Measurements from ENCODE around the gene SYNGR1.

SYNGR1 gene, protein sequence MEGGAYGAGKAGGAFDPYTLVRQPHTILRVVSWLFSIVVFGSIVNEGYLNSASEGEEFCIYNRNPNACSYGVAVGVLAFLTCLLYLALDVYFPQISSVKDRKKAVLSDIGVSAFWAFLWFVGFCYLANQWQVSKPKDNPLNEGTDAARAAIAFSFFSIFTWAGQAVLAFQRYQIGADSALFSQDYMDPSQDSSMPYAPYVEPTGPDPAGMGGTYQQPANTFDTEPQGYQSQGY

DNA sequence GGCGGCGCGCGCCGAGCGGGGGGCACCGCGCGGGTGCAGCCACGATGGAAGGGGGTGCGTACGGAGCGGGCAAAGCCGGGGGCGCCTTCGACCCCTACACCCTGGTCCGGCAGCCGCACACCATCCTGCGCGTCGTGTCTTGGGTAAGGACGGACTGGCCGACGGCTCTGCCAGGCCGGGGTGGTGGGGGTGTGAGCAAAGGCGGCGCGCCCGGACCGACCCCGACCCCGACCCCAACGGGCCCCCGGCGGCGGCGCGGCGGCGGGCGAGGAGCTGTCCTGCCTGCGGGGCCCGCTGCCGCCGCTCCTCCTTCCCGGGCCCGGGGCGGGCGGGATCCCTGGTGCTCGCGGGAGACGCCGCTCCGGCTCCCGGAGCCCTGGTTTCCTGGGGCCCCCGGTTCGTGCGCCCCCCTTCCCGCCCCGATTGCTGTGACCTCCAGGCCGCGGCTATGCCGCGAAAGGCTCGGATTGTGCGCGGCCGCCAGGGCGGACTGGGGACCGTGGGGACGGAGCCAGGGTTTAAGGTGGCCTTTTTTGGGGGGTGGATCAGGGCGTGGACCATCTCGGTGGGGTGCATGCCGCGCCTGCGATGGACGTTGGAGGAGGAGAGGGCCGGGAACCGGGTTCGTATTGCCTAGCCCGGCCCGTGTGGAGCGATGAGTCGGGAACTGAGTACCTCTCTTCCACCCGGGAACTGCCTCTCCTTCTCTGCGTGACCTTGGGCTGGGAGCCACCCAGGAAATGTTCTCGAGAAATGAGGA lies at the start of gene SYNGR1:
Gene SYNGR1, plus strand, starts transcription at position 25 of the 760 bp plus-strand sequence. Its CDS starts 20 bp downstream, at position 45.
- TF ChIP-seq, protein P1, sequence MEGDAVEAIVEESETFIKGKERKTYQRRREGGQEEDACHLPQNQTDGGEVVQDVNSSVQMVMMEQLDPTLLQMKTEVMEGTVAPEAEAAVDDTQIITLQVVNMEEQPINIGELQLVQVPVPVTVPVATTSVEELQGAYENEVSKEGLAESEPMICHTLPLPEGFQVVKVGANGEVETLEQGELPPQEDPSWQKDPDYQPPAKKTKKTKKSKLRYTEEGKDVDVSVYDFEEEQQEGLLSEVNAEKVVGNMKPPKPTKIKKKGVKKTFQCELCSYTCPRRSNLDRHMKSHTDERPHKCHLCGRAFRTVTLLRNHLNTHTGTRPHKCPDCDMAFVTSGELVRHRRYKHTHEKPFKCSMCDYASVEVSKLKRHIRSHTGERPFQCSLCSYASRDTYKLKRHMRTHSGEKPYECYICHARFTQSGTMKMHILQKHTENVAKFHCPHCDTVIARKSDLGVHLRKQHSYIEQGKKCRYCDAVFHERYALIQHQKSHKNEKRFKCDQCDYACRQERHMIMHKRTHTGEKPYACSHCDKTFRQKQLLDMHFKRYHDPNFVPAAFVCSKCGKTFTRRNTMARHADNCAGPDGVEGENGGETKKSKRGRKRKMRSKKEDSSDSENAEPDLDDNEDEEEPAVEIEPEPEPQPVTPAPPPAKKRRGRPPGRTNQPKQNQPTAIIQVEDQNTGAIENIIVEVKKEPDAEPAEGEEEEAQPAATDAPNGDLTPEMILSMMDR (IDR thresholded peaks at IDR 0.05; ENCODE audit: unreplicated experiment in 3 of 3): no peak
- Mint-ChIP-seq H3K27ac (peak within 1 kb of the TSS; percentile 62 to 92 (median 76)), H3K36me3 (ENCODE audit: low read depth) (no peaks in the 10 kb centered on the region), H3K9me3 (no peaks in the 10 kb centered on the region), H3K4me3 (peak within 1 kb of the TSS; percentile 88 to 93 (median 91)), H3K4me1 (peaks cover 11% of the 10 kb centered on the region), H3K27me3 (ENCODE audit: low read depth) (no peaks in the 10 kb centered on the region)

DNA sequence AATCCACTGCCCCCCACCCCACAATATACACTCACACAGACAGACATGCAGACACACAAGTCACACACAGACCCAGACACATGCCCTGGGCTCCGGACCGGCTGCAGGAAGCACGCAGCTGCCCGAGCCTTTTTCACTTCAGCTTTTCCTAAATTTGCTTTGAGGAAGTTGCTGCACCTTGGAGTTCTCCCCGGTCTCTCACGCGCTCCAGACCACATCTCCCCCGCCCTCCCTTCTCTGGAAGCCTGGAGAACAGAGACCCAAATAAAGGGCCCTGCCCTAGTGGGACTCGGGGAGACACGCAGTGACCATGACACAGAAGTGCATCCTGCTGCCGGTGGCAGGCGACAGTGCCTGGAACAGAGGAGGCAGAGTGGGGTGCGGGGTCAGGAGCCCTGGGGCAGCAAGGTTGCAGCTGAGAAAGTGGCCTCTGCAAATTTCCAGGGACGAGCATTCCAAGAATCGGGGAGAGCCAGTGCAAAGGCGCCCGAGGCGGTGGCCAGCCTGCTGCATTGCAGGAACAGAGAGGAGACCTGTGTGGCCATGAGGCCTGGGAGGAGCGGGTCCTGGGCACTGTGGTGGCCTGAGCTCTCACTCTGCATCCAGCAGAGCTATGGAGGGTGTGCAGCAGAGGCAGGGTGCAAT lies 49.5 kb upstream of the SYNGR1 start:
- TF ChIP-seq, protein P1 (IDR thresholded peaks at IDR 0.05; ENCODE audit: unreplicated experiment in 3 of 3): no peak
- no peaks in the 10 kb centered on the region for H3K36me3 Mint-ChIP-seq (ENCODE audit: low read depth)
- H3K9me3 Mint-ChIP-seq: no peaks in the 10 kb centered on the region
- H3K4me1 Mint-ChIP-seq: peaks cover 28% of the 10 kb centered on the region
- H3K4me3 Mint-ChIP-seq: no peak overlapping the region
- peak overlapping the region; percentile 55 to 66 (median 59) for H3K27ac Mint-ChIP-seq
- peaks cover 13% of the 10 kb centered on the region for H3K27me3 Mint-ChIP-seq (ENCODE audit: low read depth)

DNA sequence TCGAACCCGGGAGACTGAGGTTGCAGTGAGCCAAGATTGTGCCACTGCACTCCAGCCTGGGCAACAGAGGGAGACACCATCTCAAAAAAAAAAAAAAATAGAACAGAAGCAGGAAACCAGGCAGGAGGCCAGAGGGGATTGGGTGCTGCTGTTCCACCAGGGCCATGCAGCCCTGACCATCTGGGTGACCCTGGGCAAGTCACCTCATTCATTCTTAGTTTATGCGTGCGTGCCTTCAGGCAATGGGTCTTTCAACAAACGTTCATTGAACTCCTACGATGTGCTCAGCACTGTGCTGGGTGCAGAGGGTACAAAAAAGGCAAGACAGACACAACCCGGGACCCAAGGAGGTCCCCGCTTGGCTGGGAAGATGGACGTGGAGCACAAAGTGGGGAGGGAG lies 48.7 kb upstream of the SYNGR1 start:
- Mint-ChIP-seq H3K36me3 (ENCODE audit: low read depth) (no peaks in the 10 kb centered on the region), H3K9me3 (no peaks in the 10 kb centered on the region), H3K27ac (no peak overlapping the region), H3K4me3 (no peak overlapping the region), H3K27me3 (ENCODE audit: low read depth) (peaks cover 13% of the 10 kb centered on the region), H3K4me1 (peaks cover 24% of the 10 kb centered on the region)
- TF ChIP-seq, protein P1 (IDR thresholded peaks at IDR 0.05; ENCODE audit: unreplicated experiment in 3 of 3): no peak

DNA sequence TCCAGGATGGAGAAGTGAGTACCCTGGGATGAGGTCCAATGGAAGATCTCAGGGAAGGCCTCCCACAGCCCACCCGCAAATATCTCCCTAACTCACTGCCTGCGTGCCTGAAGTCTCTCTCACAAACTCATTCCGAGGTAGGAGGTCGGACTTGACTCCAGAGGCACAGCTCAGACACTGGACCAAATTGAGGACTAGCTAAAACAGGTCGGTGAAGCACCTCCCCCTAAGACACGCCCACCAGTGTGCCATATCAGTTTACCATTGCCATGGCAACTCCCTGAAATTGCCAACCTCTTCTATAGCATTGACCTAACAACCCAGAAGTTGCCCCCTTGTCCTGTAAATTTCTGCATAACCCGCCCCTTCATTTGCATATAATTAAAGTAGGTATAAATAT lies 47.9 kb upstream of the SYNGR1 start:
- Mint-ChIP-seq H3K4me3 (no peak overlapping the region), H3K36me3 (ENCODE audit: low read depth) (peaks cover 3% of the 10 kb centered on the region), H3K27ac (no peak overlapping the region), H3K4me1 (peaks cover 18% of the 10 kb centered on the region), H3K27me3 (ENCODE audit: low read depth) (peaks cover 11% of the 10 kb centered on the region), H3K9me3 (no peaks in the 10 kb centered on the region)
- TF ChIP-seq, protein P1 (IDR thresholded peaks at IDR 0.05; ENCODE audit: unreplicated experiment in 3 of 3): no peak

DNA sequence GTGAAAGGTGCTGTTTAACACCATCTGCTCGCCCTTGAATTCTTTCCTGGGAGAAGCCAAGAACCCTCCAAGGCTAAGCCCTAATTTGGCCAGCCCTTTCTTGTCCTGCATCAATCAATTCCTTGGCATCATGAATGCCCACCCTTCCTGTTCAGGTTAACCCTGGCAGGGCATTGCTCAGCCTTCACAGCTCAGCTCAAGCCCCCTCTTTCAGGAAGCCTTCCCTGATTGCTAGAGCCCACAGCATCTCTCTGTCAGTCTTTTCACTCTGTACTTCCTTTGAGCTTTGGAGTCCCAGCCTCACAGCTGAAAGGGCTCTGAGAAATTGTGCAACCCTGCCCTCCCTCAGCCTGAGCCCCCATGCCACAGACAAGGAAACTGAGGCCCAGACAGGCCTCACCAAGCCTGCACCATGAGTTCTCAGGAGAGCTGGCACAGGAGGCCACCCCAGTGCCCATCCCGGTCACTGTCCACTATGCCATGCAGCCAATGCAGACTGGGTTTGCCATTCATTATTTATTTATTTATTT lies 47.3 kb upstream of the SYNGR1 start:
- H3K27me3 Mint-ChIP-seq (ENCODE audit: low read depth): peaks cover 11% of the 10 kb centered on the region
- H3K36me3 Mint-ChIP-seq (ENCODE audit: low read depth): peaks cover 3% of the 10 kb centered on the region
- H3K4me1 Mint-ChIP-seq: peaks cover 18% of the 10 kb centered on the region
- H3K27ac Mint-ChIP-seq: no peak overlapping the region
- TF ChIP-seq, protein P1 (IDR thresholded peaks at IDR 0.05; ENCODE audit: unreplicated experiment in 3 of 3): no peak
- H3K9me3 Mint-ChIP-seq: no peaks in the 10 kb centered on the region
- H3K4me3 Mint-ChIP-seq: no peak overlapping the region

All from nephron (organoid).